Activated CD4-positive, alpha-beta T cell treated with anti-CD3 and anti-CD28 coated beads for 24 hours (primary cell): ENCODE results near the gene ATP6V1B1.

Source experiments
- DNase-seq, 2 donors: peaks; one replicate each; pipeline ENCODE4 v3.0.0-alpha.2; 2020; ENCODE audit warnings: low read depth in 2 of 2

Gene ATP6V1B1

GRCh38 chr2:70944111-70944690, 8.5 kb downstream of the ATP6V1B1 start:
- no peak for DNase-seq

DNA sequence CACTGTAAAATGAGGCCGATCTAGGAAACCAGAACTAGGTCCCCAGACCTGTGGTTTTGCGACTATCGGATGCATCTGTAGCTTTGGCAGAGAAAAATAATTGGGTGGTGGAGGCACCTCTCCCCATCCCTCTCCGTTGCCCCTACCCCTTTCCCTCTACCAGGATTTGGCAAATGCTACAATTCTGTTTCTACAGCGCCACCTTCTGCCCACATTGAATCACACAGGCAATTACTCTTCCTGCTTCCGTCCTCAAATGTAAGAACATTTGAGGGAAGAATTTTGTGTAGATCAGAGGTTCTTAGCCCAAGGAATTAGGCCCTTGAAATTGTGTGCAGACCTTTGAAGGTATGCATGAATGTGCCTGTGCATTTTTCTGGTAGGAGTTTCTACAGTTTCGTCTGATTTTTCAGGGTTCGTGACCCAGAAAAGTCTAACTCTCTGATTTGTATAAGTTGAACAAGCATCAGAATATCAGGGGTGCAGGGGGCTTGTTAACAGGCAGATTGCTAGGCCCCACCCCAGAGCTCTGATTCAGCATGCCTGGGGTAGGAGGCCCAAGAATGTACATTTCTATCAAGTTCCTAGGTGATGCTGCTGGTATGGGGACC, 11.2 kb downstream of the ATP6V1B1 start:
- DNase-seq: peak; percentile 15 to 46

DNA sequence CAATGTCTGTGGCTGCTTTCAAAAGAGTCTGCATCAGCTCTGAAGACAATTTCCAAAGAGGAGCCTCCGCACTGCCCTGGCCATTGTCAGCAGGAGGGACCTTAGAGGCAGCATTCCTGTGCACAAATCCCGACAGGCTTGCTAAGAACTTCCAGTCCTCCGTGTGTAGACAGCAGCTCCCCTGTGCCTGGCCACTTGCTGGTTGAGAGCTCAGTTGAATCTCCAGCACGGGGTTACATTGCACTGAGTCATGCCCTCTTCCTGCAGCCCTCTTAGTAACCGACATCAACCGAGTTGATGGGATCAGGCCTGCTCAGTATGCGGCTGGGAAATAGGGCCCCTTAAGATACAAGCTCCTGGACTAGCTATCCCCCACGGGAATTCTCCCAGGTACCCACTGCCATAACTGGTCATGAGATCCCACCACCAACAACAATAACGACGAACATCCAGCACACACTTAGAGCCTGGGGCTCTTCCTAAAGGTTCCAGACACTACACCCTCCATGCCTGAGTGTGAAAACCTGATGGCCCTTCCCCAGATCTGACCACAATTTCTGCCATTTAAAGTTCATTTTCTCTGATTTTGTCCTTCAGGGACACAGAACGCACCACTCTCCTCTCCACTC, 12.0 kb downstream of the ATP6V1B1 start:
- DNase-seq: no peak

DNA sequence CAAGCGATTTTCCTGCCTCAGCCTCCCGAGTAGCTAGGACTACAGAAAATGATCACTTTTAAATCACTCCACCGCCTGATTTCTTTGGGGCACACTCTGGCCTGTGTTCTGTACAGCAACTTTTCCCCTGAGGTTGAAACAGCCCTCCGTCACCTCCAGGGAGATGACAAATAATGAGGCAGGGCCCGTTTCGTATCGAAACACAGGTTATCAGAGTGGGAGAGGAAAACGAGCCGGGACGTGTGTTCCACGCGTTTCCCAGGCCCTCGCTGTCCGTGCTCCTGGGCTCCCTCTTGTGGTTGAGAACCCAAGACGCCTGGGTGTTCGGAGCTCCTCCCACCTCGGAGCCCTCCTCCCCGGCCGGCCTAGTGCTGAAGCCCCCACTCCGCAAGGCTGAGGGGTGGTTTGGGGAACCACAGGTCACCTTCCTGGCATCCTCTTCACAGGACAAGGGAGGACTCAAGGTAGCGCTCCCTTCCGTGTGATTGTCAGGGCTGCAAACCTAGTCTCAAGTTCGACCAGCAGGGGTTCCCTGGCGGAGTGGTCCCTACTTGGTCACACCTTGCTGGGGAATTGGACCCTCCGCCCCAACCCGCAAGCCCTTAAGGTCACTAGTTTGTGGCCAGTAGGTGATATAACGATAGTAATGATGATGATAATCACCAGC, 12.8 kb downstream of the ATP6V1B1 start:
- DNase-seq: peak; percentile 70 to 77

DNA sequence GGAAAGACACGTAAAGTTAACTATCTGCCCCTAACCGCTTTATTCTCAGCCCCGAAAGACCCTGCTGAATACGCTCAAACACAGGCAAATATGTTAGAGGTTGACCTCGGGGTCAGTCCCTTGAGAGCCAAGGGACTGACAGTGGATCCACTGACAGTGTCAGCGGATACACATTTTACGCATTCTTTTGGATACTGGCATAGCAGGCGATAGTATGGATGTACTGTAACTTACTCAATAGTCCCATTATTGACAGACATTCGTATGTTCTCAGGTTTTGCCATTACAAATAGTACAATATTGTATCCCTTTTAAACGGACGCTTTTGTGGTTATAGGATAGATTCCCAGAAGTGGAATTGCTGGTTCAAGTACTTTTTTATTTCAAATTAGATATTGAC, 13.4 kb downstream of the ATP6V1B1 start:
- no peak for DNase-seq

DNA sequence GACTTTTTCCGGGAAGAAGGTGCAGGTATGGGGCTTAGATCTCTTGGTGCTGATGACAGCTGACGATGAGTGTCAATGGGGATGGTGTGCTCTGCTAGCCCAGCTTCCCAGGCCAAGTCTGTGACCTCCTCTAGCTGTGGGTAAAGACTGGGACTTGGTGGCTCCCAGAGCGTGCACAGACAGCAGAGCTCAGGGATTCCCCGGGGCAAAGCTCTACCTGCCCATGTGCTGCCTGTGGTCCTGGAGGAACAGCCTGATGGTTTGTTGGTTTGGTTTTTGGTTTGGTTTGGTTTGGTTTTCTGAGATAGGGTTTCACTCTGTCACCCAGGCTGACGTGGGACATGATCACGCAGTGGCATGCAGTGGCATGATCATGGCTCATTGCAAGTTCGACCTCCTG, 19.2 kb downstream of the ATP6V1B1 start:
- no peak for DNase-seq

- no peak for DNase-seq
These were observed 20.4 kb downstream of the ATP6V1B1 start for GRCh38 chr2:70956141-70956540.

DNA sequence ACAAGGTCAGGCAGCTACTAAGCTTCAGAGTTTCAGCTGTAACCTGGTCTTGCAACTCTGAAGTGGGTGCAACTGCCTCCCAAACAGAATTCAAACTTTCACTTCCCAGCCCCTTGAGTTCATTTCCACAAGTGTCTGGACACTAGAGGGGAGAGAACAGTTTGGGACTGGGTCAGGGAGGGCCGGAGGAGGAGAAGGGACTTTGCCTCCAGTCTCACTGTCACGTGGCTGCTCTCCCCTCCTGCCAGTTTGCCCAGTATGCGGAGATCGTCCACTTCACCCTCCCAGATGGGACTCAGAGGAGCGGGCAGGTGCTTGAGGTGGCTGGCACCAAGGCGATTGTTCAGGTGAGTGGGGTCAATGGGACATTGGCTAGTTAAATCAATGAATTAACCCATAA, 22.1 kb downstream of the ATP6V1B1 start:
- DNase-seq: no peak

DNA sequence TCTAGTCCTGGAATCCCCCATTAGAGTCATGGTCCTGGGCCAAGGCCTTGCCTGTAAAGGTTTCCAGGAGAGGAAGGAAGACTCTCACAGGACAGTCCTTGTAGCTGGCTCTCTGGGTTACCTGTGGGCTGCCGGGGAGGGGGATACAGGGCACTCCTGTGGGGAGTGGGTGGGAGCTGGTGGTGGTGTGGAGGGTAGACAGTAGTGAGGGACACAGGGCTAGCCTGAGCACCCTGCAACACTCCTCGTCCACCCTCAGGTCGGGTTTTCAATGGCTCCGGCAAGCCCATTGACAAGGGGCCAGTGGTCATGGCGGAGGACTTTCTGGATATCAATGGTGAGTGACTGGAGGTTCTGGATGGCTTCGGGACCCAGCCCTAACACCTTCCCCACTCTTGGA, 23.1 kb downstream of the ATP6V1B1 start:
- DNase-seq: no peak

GRCh38 chr2:70959271-70959761, 23.6 kb downstream of the ATP6V1B1 start:
- no peak for DNase-seq

GRCh38 chr2:70959851-70960832, 24.4 kb downstream of the ATP6V1B1 start:
- no peak for DNase-seq

- DNase-seq: no peak
These were observed 25.3 kb downstream of the ATP6V1B1 start for GRCh38 chr2:70960833-70961647.

DNA sequence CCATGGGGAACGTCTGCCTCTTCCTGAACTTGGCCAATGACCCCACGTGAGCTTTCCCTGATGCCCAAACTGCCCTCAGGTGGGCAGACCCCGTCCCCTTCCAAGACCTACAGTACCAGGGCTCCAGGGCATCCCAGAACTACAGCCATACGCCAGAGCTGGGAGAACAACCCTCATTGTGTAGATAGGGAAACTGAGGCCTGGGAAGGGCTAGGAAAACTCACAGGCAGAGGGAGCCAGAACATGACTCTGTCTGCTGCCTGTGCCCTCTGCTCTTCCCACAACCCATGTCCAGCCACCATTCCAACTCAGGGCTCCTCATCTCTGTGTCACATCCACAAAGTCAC, 25.9 kb downstream of the ATP6V1B1 start:
- DNase-seq: no peak

DNA sequence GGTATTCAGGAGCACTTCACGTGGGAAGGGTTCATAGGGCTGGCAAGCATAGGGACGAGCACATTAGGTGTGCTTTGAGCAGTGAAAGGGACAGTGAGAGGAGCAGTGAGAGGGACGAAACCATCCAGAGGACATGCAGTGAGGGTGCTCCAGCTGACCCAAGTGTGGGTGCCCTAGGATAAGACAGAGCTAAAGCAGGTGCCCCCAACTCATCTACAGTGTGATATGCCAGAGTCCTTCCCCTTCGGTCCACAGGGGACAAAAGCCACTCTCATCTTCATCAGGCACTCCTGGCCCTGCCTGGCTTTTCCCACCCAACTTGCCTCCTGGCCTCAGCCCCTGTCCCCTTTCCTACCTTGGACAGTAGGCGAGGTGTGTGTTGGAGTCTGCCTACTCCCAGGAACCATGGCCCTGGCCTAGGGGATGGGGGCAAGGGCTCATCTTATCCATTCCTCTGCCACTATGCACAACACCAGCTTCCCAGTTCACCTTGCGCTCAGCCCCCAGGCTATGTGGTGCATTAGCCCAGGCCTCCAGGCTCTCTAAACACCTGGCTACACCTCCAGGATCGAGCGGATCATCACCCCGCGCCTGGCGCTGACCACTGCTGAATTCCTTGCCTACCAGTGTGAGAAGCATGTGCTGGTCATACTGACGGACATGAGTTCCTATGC, 26.6 kb downstream of the ATP6V1B1 start:
- no peak for DNase-seq

- no peak for DNase-seq
These were observed 27.5 kb downstream of the ATP6V1B1 start for GRCh38 chr2:70962885-70963878.

DNA sequence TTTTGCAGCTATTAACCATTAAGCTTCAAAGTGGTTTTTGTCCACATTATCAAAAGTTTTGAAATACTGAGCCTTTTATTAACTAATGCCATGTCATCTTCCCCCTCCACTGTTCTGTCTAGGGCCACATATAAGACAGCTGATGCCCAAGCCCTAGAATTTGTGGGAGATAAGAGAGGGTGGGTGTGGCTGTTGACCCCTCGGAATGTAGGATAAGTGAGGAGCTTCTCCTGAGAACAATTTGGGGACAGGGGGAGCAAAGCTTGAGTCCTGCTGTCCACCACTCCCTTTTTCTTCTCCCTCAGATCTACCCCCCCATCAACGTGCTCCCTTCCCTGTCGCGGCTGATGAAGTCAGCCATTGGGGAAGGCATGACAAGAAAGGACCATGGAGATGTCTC, 28.4 kb downstream of the ATP6V1B1 start:
- DNase-seq: no peak

DNA sequence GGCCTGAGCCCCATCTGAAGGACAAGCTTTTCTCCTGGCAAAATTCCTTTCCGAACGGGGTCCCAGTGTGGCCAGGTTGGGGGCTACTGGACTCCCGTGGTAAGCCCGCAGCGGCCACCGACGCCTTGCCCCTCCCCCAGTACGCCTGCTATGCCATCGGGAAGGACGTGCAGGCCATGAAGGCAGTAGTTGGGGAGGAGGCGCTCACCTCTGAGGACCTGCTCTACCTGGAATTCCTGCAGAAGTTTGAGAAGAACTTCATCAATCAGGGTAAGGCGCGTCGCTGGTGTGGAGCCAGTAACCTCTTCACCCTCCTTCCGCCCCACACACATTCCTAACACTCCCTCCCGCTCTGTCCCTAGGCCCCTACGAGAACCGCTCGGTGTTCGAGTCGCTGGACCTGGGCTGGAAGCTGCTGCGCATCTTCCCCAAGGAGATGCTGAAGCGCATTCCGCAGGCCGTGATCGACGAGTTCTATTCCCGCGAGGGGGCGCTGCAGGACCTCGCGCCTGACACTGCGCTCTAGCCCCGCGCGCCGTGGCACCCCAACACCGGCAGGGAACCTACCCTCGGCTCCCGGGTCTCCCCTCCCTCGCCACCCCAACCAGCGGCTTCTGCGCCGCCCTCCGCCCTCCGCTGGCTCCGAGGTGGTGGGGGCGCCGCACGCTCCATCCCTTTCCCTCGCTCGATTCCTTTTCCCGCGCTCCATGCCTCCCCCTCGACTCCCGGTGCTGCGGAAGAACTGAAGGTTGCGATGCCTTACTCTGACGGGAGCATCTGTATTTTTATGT, 29.1 kb downstream of the ATP6V1B1 start:
- DNase-seq: peak; percentile 76 to 79

DNA sequence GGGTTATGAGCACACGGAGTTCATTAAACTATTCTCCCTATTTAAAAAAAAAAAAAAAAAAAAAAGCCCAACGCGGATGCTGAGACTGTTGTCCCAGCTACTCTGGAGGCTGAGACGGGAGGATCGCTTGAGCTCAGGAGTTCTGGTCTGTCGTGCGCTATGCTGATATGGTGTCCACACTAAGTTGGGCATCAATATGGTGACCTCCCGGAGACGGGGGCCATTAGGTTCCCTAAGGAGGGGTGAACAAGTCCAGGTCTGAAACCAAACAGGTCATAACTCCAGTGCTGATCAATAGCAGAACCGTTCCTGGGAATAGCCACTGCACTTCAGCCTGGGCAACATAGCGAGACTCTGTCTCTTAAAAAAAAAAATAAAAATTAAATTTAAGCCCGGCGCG, 29.8 kb downstream of the ATP6V1B1 start:
- DNase-seq: no peak
